ENCODE data around the gene MTERF4. TPM values are rescaled to one million over a fixed set of nuclear protein-coding genes. Genes with fewer than 3 reads are reported as not detected.

MTERF4 gene
- total and polyA plus RNA-seq, 2 of the 4 experiments (the other 2 are of a cell fraction): 26.6 to 33.3 TPM

DNA sequence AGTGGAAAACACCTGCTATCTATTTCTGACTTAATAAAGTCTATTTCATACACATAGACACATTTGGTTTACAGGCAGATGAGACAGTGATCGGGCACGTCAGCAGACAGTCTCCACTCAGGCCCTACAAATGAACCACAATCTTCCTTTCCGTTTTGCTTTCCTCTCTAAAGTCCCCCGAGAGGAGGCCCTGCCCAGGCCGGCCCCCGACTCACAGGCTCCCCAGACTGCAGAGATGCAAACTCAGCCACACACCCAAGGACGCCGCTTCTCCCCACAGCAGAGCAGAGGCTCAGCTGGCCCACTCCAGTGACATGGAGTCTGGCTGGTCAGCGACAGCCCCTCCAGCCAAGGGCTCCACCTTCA, 9.3 kb upstream of the MTERF4 start:
- CTCF ChIA-PET: no interaction called here

More for the DNA sequence above, 9.3 kb upstream of the MTERF4 start:
- no peaks in the 10 kb centered on the region for H3K27me3 ChIP-seq (ENCODE audit: control insufficient read depth, insufficient read depth, low read length)
- H3K56ac ChIP-seq (ENCODE audit: extremely low read depth, insufficient read depth, low read length): no peak overlapping the region
- H4K20me1 ChIP-seq (ENCODE audit: insufficient read depth, low read length): no peaks in the 10 kb centered on the region
- H3K4me1 ChIP-seq (ENCODE audit: control insufficient read depth, insufficient read depth, low read length): no peaks in the 10 kb centered on the region
- H3K18ac ChIP-seq (ENCODE audit: low read depth, low read length): no peak overlapping the region
- H3K14ac ChIP-seq (replicated peaks; ENCODE audit: low read depth, low read length): no peak overlapping the region
- H3K9me1 ChIP-seq (ENCODE audit: insufficient read depth, low read length): peaks cover 6% of the 10 kb centered on the region; the same call in 1 of the 2 replicates
- H3K36me3 ChIP-seq (ENCODE audit: control insufficient read depth, insufficient read depth, low read length): 0 out of 2 replicates have a peak, but pooled peaks cover 2% of the 10 kb centered on the region
- no peak overlapping the region for H2AK5ac ChIP-seq (ENCODE audit: low read depth, low read length)
- BruUV-seq (replicated peaks): no TSS peak
- H2AK9ac ChIP-seq (replicated peaks; ENCODE audit: low read depth, low read length, poor library complexity): no peak overlapping the region
- H3K9me3 ChIP-seq (ENCODE audit: control insufficient read depth, insufficient read depth, low read length): no peaks in the 10 kb centered on the region
- no peak overlapping the region for H2BK5ac ChIP-seq (ENCODE audit: low read depth, low read length, poor library complexity, severe bottlenecking)
- TF ChIP-seq, protein P1, sequence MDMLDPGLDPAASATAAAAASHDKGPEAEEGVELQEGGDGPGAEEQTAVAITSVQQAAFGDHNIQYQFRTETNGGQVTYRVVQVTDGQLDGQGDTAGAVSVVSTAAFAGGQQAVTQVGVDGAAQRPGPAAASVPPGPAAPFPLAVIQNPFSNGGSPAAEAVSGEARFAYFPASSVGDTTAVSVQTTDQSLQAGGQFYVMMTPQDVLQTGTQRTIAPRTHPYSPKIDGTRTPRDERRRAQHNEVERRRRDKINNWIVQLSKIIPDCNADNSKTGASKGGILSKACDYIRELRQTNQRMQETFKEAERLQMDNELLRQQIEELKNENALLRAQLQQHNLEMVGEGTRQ (IDR thresholded peaks at IDR 0.05; ENCODE audit: low read depth, low read length): no peak
- TF ChIP-seq MAFK (IDR thresholded peaks at IDR 0.05; ENCODE audit: low read depth, low read length) (no peak), NFE2L2 (IDR thresholded peaks at IDR 0.05; ENCODE audit: low read depth, low read length) (no peak), MAZ (IDR thresholded peaks at IDR 0.05; ENCODE audit: borderline replicate concordance, low read depth, low read length) (no peak), BHLHE40 (IDR thresholded peaks at IDR 0.05; ENCODE audit: low read depth, low read length) (no peak), RCOR1 (IDR thresholded peaks at IDR 0.05; ENCODE audit: insufficient replicate concordance, low read length) (no peak), CHD1 (IDR thresholded peaks at IDR 0.05; ENCODE audit: low read depth, low read length) (no peak), POLR2A (IDR thresholded peaks at IDR 0.05; ENCODE audit: low read depth, low read length) (no peak), MXI1 (IDR thresholded peaks at IDR 0.05; ENCODE audit: borderline replicate concordance, low read depth, low read length) (no peak), SMC3 (IDR thresholded peaks at IDR 0.05; ENCODE audit: low read depth, low read length) (no peak), RFX5 (IDR thresholded peaks at IDR 0.05; ENCODE audit: low read depth, low read length) (no peak), RAD21 (IDR thresholded peaks at IDR 0.05; ENCODE audit: low read length) (no peak), FOS (IDR thresholded peaks at IDR 0.05; ENCODE audit: low read depth, low read length) (no peak), CEBPB (IDR thresholded peaks at IDR 0.05; ENCODE audit: low read depth, low read length) (no peak)
- TF ChIP-seq, protein P2, sequence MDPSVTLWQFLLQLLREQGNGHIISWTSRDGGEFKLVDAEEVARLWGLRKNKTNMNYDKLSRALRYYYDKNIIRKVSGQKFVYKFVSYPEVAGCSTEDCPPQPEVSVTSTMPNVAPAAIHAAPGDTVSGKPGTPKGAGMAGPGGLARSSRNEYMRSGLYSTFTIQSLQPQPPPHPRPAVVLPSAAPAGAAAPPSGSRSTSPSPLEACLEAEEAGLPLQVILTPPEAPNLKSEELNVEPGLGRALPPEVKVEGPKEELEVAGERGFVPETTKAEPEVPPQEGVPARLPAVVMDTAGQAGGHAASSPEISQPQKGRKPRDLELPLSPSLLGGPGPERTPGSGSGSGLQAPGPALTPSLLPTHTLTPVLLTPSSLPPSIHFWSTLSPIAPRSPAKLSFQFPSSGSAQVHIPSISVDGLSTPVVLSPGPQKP (IDR thresholded peaks at IDR 0.05; ENCODE audit: borderline replicate concordance, low read depth, low read length): no peak
- TF ChIP-seq, protein P3, sequence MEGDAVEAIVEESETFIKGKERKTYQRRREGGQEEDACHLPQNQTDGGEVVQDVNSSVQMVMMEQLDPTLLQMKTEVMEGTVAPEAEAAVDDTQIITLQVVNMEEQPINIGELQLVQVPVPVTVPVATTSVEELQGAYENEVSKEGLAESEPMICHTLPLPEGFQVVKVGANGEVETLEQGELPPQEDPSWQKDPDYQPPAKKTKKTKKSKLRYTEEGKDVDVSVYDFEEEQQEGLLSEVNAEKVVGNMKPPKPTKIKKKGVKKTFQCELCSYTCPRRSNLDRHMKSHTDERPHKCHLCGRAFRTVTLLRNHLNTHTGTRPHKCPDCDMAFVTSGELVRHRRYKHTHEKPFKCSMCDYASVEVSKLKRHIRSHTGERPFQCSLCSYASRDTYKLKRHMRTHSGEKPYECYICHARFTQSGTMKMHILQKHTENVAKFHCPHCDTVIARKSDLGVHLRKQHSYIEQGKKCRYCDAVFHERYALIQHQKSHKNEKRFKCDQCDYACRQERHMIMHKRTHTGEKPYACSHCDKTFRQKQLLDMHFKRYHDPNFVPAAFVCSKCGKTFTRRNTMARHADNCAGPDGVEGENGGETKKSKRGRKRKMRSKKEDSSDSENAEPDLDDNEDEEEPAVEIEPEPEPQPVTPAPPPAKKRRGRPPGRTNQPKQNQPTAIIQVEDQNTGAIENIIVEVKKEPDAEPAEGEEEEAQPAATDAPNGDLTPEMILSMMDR (conservative IDR thresholded peaks at IDR 0.05; ENCODE audit: low read depth, low read length): no peak
- dilution Hi-C loops (cut with HindIII; ENCODE audit: low sequenced_read_pairs, unreplicated experiment) (no loop called here), intact Hi-C loops (cut with micrococcal nuclease) (no loop called here), in situ Hi-C loops (cut with MboI; ENCODE audit: low sequenced_read_pairs) (no loop called here)
- POLR2A ChIA-PET (ENCODE audit: unreplicated experiment): no interaction called here
- no peak overlapping the region for H2BK15ac ChIP-seq (ENCODE audit: low read depth, low read length)
- H4K91ac ChIP-seq (ENCODE audit: insufficient read depth, low read depth, low read length): no peak overlapping the region
- no peak overlapping the region for H3K4ac ChIP-seq (ENCODE audit: low read depth, low read length)
- H4K5ac ChIP-seq (ENCODE audit: low read depth, low read length): no peak overlapping the region
- H3K23ac ChIP-seq (ENCODE audit: low read depth, low read length): no peak overlapping the region
- no peak overlapping the region for H3K27ac ChIP-seq (ENCODE audit: insufficient read depth, low read length)
- H3K79me1 ChIP-seq (ENCODE audit: low read depth in 1 of 2, low read length in 2 of 2): 0 out of 4 replicates have a peak, but pooled peaks cover 0 to 2% of the 10 kb centered on the region in 2 experiments
- H3K4me3 ChIP-seq (ENCODE audit: insufficient read depth, low read depth, low read length): no peak overlapping the region
- H4K8ac ChIP-seq (ENCODE audit: low read depth in 2 of 2, low read length in 2 of 2): no peak overlapping the region
- no peak overlapping the region for H2AFZ ChIP-seq (replicated peaks; ENCODE audit: low read length, poor library complexity)
- no peak overlapping the region for H3K9ac ChIP-seq (ENCODE audit: low read depth, low read length)
- WGBS, 2 experiments (ENCODE audit: extremely low coverage in 2 of 2, insufficient read length in 1 of 2): 100% methylated on average over 2 of the region's 9 CpGs; no CpG with 5 or more reads in 1 of the 2 experiments
- DNase-seq (no peak), ATAC-seq (ENCODE audit: low read depth) (no peak)
- no peak overlapping the region for H2BK120ac ChIP-seq (ENCODE audit: low read depth, low read length)
- H3K4me2 ChIP-seq (ENCODE audit: low read depth, low read length): no peak overlapping the region
- no peak overlapping the region for H2BK20ac ChIP-seq (ENCODE audit: low read depth, low read length)

All from IMR-90 (cell line).